HG02642 (cell line): ENCODE data around the gene GUCY1A2.

Experiments
- ATAC-seq: cut with Tn5 transposase; IDR thresholded peaks from one replicate; pipeline ENCODE4 v1.9.1; 2021; ENCODE audit warnings: mild to moderate bottlenecking; ENCODE audit not compliant: unreplicated experiment, poor library complexity

GUCY1A2 gene

GRCh38 chr11:106684944-106685343 is 333.3 kb downstream of the GUCY1A2 start:
- no peak for ATAC-seq

DNA sequence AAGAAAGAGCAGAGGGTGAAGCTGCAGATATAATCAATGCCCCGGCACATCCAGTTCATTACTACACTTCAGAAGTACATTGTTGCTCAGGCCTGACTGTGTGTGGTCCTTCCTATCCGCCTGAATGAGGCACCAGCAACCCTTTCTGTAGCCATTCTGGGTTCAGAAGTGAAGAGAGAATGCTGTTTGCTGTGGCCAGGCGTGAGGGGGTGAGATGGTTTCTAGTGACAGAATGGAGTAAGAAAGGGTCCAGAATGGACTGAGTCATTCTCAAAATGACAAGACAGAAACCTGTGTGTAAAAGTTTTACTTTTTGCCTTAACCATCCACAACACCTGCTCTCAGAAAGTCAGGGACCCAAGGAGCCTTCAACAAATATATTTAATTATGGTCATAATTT is 334.8 kb downstream of the GUCY1A2 start:
- peak; percentile 53 for ATAC-seq

- no peak for ATAC-seq
These were observed 336.8 kb downstream of the GUCY1A2 start for GRCh38 chr11:106681435-106681834.

DNA sequence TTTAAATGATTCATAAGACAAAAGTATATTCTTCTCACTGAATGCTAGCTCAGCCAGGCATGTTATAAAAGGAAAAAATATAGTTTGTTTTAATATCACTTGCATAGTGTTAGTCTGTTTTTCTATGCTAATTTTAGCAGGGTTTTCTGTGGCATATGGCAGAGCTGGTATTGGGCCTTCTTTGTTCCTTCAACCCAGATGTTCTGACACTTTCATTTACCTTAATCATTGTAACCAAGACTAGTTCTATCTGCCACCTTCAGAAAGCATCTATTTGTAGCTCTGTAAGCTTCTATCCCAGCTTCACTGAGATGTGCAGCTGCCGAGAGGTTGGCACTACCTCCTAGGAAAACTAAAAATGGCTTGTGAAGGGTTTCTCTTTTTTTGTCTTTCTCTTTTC is 338.7 kb downstream of the GUCY1A2 start:
- no peak for ATAC-seq

DNA sequence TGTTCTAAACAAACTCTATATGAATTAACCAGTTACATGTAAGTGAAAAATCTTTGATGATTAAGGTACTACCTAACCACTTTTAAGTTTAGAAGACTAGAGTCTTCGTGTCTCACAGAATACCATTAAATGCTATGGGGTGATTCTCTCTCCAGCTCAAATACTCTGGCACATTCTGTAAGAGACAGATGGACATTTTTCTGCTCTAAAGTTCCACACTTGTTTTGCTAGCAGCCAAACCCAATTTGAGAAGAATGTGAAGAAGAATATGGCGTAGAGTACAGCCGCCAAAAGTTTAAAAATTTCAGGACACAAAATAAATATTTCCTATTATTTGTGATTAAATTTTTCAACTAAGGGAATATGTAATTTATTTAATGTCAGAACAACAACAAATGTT is 339.1 kb downstream of the GUCY1A2 start:
- no peak for ATAC-seq

DNA sequence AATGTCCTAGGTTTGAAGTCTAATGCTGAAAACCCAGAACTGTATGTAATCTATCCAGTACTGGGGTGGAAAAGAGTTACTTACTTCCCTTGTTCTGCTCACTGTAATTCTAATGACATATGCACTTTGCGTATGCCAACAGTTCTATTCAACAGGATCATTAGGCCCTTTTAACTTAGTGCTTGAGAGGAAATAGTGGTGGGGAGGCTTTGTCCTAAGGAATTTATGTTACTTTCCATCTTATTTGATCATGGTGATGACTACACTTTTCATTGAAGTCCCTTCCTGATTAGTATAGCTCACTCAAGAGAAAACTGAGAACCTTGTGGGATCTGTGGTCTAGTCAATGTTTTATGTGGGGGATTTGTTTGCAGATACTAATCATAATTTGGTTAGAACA is 348.2 kb downstream of the GUCY1A2 start:
- no peak for ATAC-seq

- no peak for ATAC-seq
These were observed 350.1 kb downstream of the GUCY1A2 start for GRCh38 chr11:106668147-106668546.

DNA sequence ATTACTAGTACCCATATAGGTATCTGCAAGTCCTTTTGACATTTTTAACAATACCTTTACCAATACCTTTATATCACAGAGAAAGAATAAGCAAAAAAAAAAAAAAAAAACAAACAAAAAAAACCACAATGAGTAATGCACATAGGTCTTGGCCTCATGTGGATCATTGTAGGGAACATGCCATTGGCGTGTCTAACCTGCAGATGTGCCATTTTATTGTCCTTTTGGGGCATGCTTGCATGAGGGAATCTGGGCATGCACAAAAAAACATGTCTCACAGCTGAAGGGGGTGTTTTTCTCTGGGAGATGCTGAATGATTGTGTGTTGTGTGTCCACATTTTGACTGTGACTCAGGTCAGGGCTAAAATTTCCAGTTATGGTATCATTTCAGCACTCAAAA is 361.6 kb downstream of the GUCY1A2 start:
- ATAC-seq = no peak

DNA sequence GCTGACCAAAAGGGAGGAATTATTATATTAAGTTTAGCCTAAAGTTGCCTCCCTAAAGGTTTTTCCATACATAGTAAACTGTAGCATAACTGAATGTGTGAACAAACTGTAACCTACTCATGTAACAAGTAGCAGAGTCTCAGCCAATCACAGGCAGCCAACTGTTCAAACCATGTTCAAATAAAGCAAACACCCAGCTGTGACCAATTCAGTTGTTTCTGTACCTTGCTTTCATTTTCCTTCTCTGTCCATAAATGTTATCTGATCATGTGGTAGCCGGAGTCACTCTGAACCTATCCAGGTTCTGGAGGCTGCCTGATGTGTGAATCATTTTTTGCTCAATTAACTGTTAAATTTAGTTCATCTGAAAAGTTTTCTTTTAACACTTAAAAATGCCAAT is 373.5 kb downstream of the GUCY1A2 start:
- ATAC-seq = no peak

- ATAC-seq = no peak
These were observed 375.9 kb downstream of the GUCY1A2 start for GRCh38 chr11:106642331-106642730.

GRCh38 chr11:106632283-106632682 is 386.0 kb downstream of the GUCY1A2 start:
- ATAC-seq = no peak

DNA sequence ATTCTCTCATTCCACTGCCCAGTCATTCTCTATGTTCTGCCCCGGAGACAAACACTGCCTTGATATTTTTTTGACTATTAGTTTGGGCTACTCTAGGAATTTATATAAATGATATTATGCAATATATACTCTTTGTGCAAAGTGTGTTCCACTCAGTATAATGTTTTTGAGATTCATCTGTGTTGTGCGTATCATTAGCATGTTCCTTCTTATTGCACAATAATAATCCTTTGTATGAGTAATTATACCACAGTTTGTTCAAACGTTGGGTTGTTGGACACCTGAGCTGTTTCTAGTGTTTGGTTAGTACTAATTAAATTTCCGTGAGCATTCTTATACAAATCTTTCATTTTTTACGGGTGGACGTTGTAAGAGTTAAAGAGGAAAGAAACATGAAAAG is 390.6 kb downstream of the GUCY1A2 start:
- no peak for ATAC-seq

GRCh38 chr11:106625566-106625965 is 392.7 kb downstream of the GUCY1A2 start:
- no peak for ATAC-seq

GRCh38 chr11:106624377-106624776 is 393.9 kb downstream of the GUCY1A2 start:
- ATAC-seq = no peak
